Forelimb muscle (tissue), 1 donor: ENCODE data around the gene AARS1. TPM values are rescaled to one million over a fixed set of nuclear protein-coding genes. Genes with fewer than 3 reads are reported as not detected.
"Not testable (repeated sequence)": the region's sequence is repeated elsewhere in the genome, so short reads cannot be mapped to it uniquely, and the experiment has no call there.

Experiments used
- DNase-seq: peaks from one replicate; pipeline ENCODE4 v3.0.0-alpha.2; 2013; ENCODE audit warnings: low read depth
- polyA plus RNA-seq: library from polyadenylated mRNA; unstranded; fragments of 120-200 nt; gene quantifications from one replicate; pipeline ENCODE4 v1.2.1, GENCODE V29; 2013; ENCODE audit not compliant: insufficient read length

AARS1 gene
- 60.2 TPM for polyA plus RNA-seq

DNA sequence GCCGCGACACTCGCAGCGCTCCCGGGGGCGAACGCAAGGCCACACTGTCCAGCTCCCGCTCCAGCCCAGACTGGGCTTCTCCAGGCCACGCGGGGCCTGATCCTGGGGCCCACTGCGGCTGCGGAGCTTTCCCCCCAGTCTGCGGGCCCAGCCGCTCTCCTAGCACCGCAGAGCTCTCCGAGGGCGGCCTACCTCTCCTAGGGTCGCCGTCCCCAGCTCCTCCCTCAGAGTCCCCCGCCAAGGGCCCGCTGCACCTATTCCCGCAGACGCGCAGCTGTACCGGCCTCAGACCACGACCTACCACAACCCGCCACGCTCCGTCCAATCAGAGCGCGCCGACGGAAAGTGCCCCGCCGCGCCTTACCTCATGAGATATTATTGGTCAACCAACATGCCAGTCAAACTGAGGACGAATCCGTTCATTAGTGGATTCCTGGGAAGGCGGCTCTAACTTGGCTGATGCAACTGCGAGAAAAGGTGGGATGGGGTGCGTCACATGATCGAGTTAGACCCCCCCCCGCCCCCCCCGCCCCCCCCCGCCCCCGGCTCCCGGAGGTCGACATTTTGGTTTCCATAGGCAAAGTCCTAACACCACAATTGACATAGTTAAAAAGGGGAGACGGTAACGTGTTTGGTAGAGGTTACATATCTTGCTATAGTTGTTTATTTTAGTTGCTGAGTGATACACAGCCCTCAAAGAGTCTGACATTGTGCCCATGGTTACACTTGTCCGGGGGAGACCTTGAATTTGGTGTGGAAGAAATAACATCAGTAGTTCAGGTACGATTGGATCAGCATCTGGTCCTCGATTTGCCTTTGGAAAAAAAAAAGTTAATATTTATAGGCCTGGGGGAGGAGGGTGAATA is at the start of gene AARS1:
TSS of gene AARS1 (minus strand) at position 278 of the 866 bp plus-strand sequence. CDS start 6,743 bp downstream, outside the sequence.
- peak; percentile 99 for DNase-seq

DNA sequence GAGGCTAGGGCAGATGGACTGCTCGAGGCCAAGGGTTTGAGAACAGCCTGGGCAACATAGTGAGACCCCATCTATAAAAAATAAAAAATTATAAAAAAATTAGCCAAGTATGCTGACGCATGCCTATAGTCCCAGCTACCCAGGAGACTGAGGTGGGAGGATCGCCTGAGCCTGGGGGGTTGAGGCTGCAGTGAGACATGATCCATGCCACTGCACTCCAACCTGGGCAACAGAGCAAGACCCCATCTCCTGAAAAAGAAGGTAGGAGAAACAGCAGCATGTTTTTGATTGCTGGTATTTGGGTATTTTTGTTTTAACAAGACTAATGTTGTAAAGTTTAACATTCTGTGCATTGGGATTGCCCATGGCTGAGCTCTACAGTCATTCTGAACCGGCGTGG is 48.5 kb upstream of the AARS1 start:
- DNase-seq = no peak

DNA sequence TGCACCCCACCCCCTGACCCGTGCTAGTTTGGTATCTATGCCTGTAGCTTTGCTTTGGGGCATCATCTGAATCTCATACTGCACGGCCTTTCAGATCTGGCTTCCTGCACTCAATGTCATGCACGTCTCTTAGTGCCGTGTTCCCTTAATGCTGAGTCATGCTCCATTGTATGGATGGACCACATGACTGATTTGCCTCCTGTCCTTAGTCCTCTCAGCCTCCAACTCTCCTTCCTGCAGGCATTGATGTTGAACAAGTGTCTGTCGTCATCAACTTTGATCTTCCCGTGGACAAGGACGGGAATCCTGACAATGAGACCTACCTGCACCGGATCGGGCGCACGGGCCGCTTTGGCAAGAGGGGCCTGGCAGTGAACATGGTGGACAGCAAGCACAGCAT is 43.4 kb upstream of the AARS1 start:
- not testable (repeated sequence) for DNase-seq

DNA sequence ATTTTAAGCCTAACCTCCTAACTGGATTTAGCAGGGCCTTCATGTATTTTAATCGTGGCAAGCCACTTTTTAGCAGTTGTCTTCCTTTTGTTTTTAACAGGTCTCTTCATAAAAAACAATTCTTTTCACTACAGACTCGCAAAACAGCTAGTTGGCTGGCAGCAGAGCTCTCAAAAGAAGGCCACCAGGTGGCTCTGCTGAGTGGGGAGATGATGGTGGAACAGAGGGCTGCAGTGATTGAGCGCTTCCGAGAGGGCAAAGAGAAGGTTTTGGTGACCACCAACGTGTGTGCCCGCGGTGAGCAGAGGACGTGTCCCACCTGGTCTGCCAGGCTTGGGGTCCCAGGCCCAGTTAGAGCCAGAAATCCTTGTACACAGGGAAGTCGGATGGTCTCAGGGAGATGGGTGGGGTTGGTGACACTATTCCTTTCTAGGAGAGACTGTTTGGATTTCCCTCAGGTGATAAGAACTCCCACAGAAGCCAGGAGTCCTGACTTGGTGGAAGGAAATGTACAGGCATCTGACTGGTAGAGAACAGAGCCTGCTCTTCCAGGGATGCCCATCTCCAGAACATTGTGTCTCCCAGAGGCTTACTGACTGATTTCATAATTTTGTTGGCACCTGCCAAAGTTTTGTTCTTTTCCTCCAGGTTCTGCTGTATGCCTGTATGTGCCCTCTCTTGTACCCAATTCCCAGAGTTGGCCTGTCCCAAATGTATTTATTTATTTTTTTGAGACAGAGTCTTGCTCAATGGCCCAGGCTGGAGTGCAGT is 42.5 kb upstream of the AARS1 start:
- no peak for DNase-seq

DNA sequence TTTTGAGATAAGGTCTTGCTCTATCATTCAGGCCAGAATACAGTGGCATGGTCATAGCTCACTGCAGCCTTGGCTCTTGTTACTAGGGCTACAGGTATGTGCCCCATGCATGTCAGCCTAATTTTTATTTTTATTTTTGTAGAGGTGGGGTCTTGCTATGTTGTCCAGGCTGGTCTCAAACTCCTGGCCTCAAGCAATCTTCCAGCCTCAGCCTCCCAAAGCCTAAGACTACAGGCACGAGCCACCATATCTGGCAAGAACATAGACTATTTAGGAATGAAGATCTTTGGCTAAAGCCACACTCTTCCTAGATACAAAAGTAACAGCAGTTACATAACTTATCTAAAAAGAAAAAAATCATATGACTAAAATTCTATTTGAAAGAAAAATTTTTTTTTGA is 41.8 kb upstream of the AARS1 start:
- no peak for DNase-seq

DNA sequence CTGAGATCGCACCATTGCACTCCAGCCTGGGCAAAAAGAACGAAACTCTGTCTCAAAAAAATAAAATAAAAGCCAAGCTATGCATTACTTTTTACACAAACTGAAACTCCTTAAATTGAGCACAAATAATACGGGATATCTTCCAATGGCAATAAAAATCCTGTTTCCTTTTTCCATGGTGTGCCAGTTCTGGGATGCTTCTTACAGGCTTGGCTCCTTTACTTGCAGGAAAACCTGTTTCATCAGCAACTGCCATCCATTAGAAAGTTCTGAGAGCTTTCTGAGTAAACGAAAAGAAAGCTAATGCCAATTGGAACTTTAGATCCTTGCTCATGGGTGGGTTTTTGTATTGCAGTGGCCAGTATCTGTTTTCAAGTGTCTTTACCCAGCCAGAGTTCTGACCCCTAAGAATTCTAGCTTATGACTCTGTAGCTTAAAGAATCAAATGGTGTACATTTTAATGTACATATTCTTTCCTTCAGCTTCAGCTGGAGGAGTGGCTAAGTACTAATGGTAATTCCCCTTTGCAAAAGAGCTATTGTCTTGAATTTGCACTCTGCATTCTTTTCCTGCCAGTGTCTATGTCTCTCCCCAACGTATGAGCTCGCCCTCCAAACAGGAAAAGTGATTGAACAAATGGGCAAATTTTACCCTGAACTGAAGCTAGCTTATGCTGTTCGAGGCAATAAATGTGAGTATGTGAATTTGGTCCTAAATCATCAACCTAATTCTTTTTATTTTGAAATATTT is 35.9 kb upstream of the AARS1 start:
- no peak for DNase-seq

DNA sequence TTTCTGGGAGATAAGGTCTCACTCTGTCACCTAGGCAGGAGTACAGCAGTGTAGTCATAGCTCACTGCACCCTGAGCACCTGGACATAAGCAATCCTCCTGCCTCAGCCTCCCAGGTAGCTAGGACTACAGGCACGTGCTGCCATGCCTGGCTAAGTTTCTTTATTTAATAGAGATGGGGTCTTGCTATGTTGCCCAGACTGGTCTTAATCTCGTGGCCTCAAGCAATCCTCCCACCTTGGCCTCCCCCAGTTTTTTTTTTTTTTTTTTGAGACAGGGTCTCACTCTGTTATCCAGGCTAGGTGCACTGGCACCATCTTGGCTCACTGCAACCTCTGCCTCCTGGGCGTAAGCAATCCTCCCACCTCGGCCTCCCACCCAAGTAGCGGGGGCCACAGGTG is 30.8 kb upstream of the AARS1 start:
- DNase-seq = no peak

DNA sequence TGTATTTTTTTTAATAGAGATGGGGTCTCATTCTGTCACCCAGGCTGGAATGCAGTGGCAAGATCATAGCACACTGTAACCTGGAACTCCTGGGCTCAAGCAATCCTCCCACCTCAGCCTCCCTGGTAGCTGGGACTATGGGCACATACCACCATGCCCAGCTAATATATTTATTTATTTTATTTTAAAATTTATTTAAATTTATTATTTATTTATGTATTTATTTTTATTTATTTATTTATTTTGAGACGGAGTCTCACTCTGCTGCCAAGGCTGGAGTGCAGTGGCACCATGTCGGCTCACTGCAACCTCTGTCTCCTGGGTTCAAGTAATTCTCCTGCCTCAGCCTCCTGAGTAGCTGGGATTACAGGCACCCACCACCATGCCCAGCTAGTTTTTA is 18.4 kb upstream of the AARS1 start:
- DNase-seq = not testable (repeated sequence)

DNA sequence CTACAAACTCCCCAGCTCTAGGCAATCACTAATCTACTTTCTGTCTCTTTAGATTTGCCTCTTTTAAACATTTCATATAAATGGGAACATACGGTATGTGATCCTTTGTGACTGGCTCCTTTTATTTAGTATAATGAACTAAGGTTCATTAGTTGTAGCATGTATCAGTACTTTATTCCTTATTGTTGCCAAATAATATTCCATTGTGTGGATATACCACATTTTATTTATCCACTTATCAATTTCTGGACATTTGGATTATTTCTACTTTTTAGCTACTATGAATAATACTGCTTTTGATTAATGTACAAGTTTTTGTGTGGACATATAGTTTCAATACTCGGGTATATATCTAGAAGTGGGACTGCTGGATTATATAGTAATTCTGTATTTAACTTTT is 17.6 kb upstream of the AARS1 start:
- DNase-seq = no peak

DNA sequence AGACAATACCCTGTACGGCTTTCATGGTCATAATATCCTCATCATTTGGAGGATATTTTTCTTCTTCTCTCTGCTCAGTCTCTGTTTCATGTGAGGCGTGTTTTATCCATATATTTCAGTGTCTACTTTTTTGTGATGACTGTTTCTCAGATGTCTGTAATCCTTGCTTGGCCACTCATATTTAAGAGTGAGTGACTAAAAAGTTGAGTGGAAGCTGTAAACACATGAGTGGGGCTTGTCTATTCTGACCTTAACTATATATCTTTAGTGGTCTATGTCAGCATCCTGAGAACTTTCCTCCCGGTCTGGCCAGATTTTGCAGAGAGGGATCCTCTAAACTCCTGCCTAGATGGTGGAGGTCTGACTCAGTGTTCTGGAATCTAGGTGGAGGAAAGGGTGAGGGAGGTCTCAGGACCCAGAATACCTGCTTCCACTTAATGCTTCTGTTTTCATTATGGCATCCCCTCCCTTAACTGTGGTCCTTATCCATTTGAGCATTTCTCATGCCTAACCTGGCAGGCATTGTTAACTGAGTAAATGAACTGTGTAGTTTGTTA is 15.7 kb upstream of the AARS1 start:
- no peak for DNase-seq

DNA sequence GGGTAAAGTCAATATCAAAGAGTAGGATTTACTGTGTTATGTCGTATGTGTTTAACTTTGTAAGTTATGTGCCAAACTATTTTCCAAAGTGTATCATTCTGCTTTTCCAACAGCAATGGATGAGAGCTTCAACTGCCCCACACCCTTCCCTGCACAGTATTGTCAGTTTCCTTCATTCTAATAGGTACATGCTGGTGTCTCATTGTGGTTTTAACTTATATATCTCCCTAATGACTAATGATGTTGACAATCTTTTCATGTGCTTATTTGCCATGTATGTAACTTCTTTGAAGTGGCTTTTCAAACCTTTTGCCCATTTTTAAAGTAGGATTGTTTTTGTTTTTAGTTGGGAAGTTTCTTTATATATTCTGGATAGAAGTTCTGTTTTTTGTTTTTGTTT is 13.4 kb upstream of the AARS1 start:
- DNase-seq = no peak

DNA sequence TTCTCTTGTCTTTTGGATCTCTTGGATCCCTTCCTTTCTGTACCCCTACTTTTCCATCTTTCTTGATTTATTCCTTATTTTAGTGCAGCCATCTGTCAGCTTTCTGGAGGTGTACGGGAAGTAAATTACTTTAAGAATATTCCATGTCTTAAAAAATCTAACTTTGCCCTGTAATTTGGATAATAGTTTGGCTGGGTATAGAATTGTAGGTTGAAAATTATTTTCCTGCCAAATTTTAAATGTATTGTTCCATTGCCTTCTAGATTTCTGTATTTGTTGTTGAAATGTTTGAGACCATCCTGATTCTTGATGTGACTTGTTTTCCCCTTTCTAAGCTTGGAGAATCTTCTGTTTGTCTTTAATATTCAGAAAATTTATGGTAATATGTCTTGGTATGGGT is 11.8 kb upstream of the AARS1 start:
- DNase-seq = no peak

DNA sequence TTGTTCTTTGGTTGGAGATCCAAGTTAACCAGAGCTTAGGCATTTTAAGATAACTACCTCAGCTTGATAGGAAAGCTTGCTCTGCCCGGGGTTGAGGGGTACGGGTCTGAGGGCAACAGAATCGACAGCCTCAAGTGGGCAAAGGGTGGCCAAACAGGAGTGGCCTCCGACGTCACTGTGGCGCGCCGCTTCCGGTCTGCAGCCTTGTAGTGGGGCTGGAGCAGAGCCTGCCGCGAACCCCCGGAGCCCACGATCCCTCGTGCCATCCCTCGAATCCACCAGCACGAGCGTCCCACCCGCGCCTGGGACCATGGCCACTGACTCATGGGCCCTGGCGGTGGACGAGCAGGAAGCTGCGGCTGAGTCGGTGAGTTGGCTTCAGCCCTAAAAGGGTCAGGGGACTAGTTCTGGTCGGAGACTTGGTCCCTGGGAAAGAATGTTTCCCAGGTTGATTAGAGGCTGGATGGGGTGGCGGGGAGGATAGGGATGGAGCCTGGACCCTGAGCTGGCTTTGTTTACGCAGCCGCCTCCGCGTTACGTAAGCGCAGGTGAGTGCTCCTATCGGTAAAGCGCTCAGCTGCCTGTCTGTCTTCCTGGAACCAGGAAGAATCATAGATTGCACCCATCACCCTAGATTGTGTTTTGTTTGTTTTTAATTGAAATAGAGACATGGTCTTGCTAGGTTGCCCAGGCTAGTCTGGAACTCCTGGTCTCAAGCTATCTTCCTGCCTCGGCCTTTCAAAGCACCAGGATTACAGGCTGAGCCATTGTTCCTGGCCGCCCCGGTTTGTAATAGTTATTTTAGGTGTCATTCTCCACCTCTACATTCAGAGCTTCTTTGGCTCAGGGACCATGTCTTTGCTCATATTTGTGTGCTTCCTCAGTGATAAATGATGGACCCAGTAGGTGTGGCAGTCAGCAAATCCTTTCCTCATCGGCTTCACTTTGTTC is 10.0 kb upstream of the AARS1 start, which contains the start of gene DDX19B:
TSS of gene DDX19B (plus strand) at position 199 of the 951 bp plus-strand sequence. CDS start at position 311, 112 bp downstream.
- DNase-seq = no peak

DNA sequence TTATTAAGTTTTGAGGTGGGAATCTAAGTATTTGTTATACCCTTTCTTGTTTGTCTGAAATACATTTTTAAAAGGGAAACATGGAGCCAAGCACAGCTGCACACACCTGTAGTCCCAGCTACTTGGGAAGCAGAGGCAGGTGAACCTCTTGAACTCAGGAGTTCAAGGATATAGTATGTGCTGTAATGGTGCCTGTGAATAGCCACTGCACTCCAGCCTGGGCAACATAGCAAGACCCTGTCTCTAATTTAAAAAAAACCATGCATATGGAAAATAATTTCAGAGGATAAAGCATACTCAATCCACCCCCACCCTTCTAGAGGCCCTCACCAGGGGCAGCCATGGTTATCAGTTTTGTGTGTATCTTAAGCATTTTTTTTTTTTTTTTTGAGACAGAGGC is 6.3 kb upstream of the AARS1 start:
- DNase-seq = no peak

DNA sequence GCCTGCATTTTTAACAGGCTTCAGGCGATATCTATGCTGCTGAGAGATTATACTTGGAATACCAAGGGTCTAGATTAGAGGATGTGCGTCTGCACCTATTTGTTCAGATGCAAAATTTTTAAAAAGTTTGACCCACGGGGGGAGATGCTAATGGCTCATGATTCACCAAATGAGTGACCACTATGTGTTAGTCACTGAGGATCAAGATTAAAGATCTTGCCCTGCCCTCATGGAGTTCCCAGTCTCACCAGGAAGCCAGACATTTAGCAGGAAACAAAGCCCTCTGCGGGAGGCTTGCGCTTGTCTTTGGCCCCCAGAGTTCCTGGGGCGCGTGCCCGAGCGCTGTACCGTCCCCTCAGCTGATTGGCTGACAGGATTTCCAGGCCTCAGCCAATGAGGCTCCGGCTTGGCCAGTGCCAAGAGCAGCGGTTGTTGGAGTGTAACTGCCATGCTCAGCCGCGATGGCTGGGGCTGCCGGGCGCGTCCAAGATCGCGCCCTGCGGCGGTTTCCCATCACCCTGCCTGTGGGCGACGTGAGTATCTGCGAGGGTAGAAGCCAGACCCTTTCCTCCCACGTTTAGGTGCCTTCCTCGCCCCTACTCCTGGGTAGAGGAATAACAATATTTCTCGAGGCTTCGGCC is 5.2 kb upstream of the AARS1 start:
- DNase-seq = no peak

DNA sequence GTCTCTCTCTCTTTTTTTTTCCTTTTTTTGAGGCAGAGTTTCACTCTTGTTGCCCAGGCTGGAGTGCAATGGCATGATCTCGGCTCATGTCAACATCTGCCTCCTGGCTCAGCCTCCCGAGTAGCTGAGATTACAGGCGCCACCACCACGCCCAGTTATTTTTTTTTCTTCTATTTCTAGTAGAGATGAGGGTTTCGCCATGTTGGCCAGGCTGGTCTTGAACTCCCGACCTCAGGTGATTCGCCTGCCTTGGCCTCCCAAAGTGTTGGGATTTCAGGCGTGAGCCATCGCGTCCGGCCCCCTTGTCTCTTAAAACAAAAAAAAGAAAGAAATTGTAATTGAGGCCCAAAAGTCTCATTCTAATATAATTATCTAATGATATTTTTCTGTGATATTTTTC is 2.8 kb upstream of the AARS1 start:
- not testable (repeated sequence) for DNase-seq

DNA sequence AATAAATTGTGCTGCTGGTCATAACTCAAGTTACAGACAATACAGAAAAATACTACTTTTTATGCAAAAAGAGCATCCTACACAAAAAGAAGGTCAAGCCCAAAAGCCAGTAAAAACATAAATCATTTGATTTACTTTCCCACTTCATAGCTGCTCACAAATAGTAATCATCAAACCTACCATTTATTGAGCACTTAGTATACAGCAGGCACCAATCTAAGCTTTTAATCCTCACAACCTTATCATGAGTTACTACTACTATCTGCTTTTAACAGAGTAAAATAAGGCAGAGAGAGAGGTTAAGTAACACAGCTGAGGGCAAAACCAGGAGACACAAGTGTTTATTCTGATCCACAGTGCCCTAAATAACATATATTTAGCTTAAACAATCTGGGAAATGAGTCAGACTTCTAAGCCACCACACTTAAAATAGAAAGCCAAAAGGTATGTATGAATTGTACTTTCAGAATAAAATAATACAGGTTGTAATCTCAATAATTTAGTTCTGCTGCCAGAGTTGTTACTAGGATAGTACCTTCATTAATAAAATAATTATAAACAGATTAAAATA is 1.7 kb upstream of the AARS1 start:
- DNase-seq = no peak

DNA sequence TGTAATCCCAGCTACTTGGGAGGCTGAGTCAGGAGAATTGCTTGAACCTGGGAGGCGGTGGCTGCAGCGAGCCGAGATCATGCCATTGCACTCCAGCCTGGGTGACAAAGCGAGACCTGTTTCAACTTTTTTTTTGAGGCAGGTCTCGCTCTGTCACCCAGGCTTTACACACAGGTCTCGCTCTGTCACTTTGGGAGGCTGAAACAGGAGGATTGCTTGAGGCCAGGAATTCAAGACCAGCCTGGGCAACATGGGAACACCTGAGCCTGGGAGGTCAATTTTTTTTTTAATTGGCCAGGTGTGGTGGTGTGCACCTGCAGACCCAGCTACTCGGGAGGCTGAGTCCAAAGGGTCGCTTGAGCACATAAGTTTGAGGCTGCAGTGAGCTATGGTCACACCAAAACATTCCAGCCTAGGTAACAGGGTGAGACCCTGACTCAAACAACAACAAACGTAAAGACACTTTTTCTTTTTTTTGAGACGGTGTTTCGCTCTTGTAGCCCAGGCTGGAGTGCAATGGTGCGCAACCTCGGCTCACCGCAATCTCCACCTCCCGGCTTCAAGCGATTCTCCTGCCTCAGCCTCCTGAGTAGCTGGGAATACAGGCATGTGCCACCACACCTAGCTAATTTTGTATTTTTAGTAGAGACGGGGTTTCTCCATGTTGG is 1.9 kb downstream of the AARS1 start:
- not testable (repeated sequence) for DNase-seq

DNA sequence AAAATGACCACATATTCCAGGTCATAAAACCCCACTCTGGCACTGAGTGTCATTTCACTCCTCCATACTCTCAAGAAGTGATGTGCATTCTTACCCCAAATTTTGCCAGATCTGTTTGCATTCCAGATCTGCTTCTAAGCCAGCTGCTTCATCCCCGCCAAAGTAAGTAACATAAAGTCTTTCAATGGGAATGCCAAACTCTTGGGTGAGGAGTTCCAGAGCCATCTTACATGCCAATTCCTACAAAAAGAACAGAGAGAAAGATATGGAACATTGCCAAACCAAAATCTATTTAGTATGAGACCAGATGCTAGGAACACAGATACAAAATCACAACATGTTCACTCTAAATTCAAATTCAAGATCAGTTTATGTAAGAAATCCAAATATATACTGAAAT is 12.9 kb downstream of the AARS1 start:
- DNase-seq = no peak
